Right atrium auricular region (tissue), 2 donors: Measurements from ENCODE around the gene RNF149. TPM values are rescaled to one million over a fixed set of nuclear protein-coding genes. Genes with fewer than 3 reads are reported as not detected.

Experiments
- DNase-seq: peaks from one replicate; pipeline ENCODE4 v3.0.0-alpha.2; 2019; ENCODE audit warnings: low spot score
- H3K27ac ChIP-seq, 2 donors: fragments of 200-600 bp; sonication (generic); 1 replicate in 1 of 2; 2 replicates in 1 of 2; pipeline ENCODE4 v1.5.1; 2016 to 2019
- H3K27me3 ChIP-seq, 2 donors: fragments of 200-600 bp; sonication (generic); one replicate each; pipeline versions ENCODE4 v1.5.1 to v1.6.0; 2017 to 2019
- H3K36me3 ChIP-seq: fragments of 200-600 bp; sonication (generic); one replicate; pipeline ENCODE4 v1.5.1; 2016
- H3K4me1 ChIP-seq, 2 donors: fragments of 200-600 bp; sonication (generic); one replicate each; pipeline versions ENCODE4 v1.5.1 to v1.6.0; 2017 to 2019
- H3K4me3 ChIP-seq, 2 donors: fragments of 200-600 bp; sonication (generic); 1 replicate in 1 of 2; 2 replicates in 1 of 2; pipeline ENCODE4 v1.5.1; 2017 to 2019; ENCODE audit warnings: mild to moderate bottlenecking in 1 of 2, moderate library complexity in 1 of 2
- H3K9me3 ChIP-seq, 2 donors: fragments of 200-600 bp; sonication (generic); one replicate each; pipeline ENCODE4 v1.5.1; 2019
- CTCF ChIP-seq, 2 donors: fragments of 200-600 bp; sonication (generic); IDR thresholded peaks; one replicate each; pipeline ENCODE4 v1.5.1; 2019; ENCODE audit warnings: antibody characterized with exemption in 2 of 2
- total RNA-seq, 2 donors: library from RNA; depleted of rRNA; stranded (reverse); fragments of >200 nt; gene quantifications; one replicate each; pipeline ENCODE4 v1.1.0, GENCODE V29; 2016

RNF149 gene
- total RNA-seq, 2 donors from 2014 or later, result 21.0 to 30.8 TPM

- TF ChIP-seq CTCF (IDR thresholded peaks at IDR 0.05), result no peak
- no peak for DNase-seq
- peaks cover 71% of the 10 kb centered on the region for H3K36me3 ChIP-seq
- no peaks in the 10 kb centered on the region for H3K9me3 ChIP-seq
- H3K4me1 ChIP-seq, result peaks cover 0 to 5% of the 10 kb centered on the region in 2 donors
- no peaks in the 10 kb centered on the region for H3K27me3 ChIP-seq
- no peak overlapping the region for H3K4me3 ChIP-seq
- no peak overlapping the region for H3K27ac ChIP-seq
These were observed 29.6 kb downstream of the RNF149 start for GRCh38 chr2:101278925-101279324.

GRCh38 chr2:101277111-101277510, 31.4 kb downstream of the RNF149 start:
- no peak overlapping the region for H3K4me3 ChIP-seq

GRCh38 chr2:101274142-101274541, 34.4 kb downstream of the RNF149 start:
- Histone ChIP-seq H3K4me3 (no peak overlapping the region), H3K9me3 (no peaks in the 10 kb centered on the region), H3K4me1 (peaks cover 0 to under 1% of the 10 kb centered on the region in 2 donors), H3K27ac (no peak overlapping the region), H3K36me3 (peaks cover 76% of the 10 kb centered on the region), H3K27me3 (no peaks in the 10 kb centered on the region)
- no peak for DNase-seq
- no peak for TF ChIP-seq CTCF (IDR thresholded peaks at IDR 0.05)

More at GRCh38 chr2:101277111-101277510, 31.4 kb downstream of the RNF149 start:
- no peak for TF ChIP-seq CTCF (IDR thresholded peaks at IDR 0.05)
- no peak for DNase-seq
- Histone ChIP-seq H3K9me3 (no peaks in the 10 kb centered on the region), H3K36me3 (peaks cover 73% of the 10 kb centered on the region), H3K4me1 (peaks cover 0 to 5% of the 10 kb centered on the region in 2 donors), H3K27me3 (no peaks in the 10 kb centered on the region), H3K27ac (no peak overlapping the region)

- TF ChIP-seq CTCF (IDR thresholded peaks at IDR 0.05), result no peak
- no peaks in the 10 kb centered on the region for H3K9me3 ChIP-seq
- H3K4me1 ChIP-seq, result no peaks in the 10 kb centered on the region
- H3K4me3 ChIP-seq, result no peak overlapping the region
- H3K27me3 ChIP-seq, result no peaks in the 10 kb centered on the region
- no peak overlapping the region for H3K27ac ChIP-seq
- H3K36me3 ChIP-seq, result peaks cover 72% of the 10 kb centered on the region
- DNase-seq, result no peak
These were observed 35.4 kb downstream of the RNF149 start for GRCh38 chr2:101273056-101273455.

GRCh38 chr2:101272045-101272784, 36.3 kb downstream of the RNF149 start:
- peaks cover 72% of the 10 kb centered on the region for H3K36me3 ChIP-seq
- no peak for DNase-seq
- TF ChIP-seq CTCF (IDR thresholded peaks at IDR 0.05), result no peak
- H3K27ac ChIP-seq, result no peak overlapping the region
- H3K27me3 ChIP-seq, result no peaks in the 10 kb centered on the region
- no peak overlapping the region for H3K4me3 ChIP-seq
- no peaks in the 10 kb centered on the region for H3K4me1 ChIP-seq
- no peaks in the 10 kb centered on the region for H3K9me3 ChIP-seq
